HL-60 (cell line): ENCODE results near the gene TCL1B.

Source experiments
- CTCF ChIP-seq: IDR thresholded peaks from one replicate; pipeline ENCODE4 v1.5.1; 2011; ENCODE audit warnings: low read length, control low read depth, inconsistent platforms; ENCODE audit not compliant: insufficient read depth
- POLR2AphosphoS5 ChIP-seq: IDR thresholded peaks from 2 replicates; pipeline ENCODE4 v1.6.1; 2012; ENCODE audit warnings: low read depth
- REST ChIP-seq: IDR thresholded peaks from 2 replicates; pipeline ENCODE4 v1.6.1; 2012; ENCODE audit warnings: low read depth; ENCODE audit not compliant: insufficient replicate concordance

- TF ChIP-seq CTCF = no peak
- TF ChIP-seq POLR2AphosphoS5 = no peak
- TF ChIP-seq REST = no peak
Measured at GRCh38 chr14:95652690-95653089, 33.5 kb upstream of the TCL1B start.
